Smooth muscle cell (in vitro differentiated cells): Measurements from ENCODE around the gene CLSTN1. TPM values are rescaled to one million over a fixed set of nuclear protein-coding genes. Genes with fewer than 3 reads are reported as not detected.

ENCODE experiments used
- DNase-seq: peaks from one replicate; lab custom pipeline; 2025; ENCODE audit not compliant: unreplicated experiment; lab: John Stamatoyannopoulos, UW
- H2AFZ ChIP-seq: fragments of 200-600 bp; sonication (generic); 2 replicates; pipeline ENCODE4 v1.6.0; 2016; ENCODE audit warnings: antibody characterized with exemption, low read depth, mild to moderate bottlenecking
- H3F3A ChIP-seq: fragments of 200-600 bp; sonication (generic); 2 replicates; pipeline ENCODE4 v1.6.0; 2017; ENCODE audit warnings: antibody characterized with exemption, low read depth
- H3K27ac ChIP-seq: fragments of 200-600 bp; sonication (generic); 2 replicates; pipeline ENCODE4 v1.5.1; 2016; ENCODE audit warnings: low read depth, mild to moderate bottlenecking
- H3K27me3 ChIP-seq: fragments of 200-600 bp; sonication (generic); 2 replicates; pipeline ENCODE4 v1.6.1; 2016; ENCODE audit warnings: low read depth, mild to moderate bottlenecking
- H3K36me3 ChIP-seq: fragments of 200-600 bp; sonication (generic); 2 replicates; pipeline ENCODE4 v1.5.1; 2016; ENCODE audit warnings: low read depth
- H3K4me1 ChIP-seq: fragments of 200-600 bp; sonication (generic); 2 replicates; pipeline ENCODE4 v1.5.1; 2016; ENCODE audit warnings: low read depth
- H3K4me2 ChIP-seq: fragments of 200-600 bp; sonication (generic); 2 replicates; pipeline ENCODE4 v1.6.0; 2016; ENCODE audit warnings: mild to moderate bottlenecking
- H3K4me3 ChIP-seq: fragments of 200-600 bp; sonication (generic); 2 replicates; pipeline ENCODE4 v1.5.1; 2016; ENCODE audit warnings: mild to moderate bottlenecking
- H3K79me2 ChIP-seq: fragments of 200-600 bp; sonication (generic); 2 replicates; pipeline ENCODE4 v1.6.0; 2016; ENCODE audit warnings: low read depth, mild to moderate bottlenecking
- H3K9ac ChIP-seq: fragments of 200-600 bp; sonication (generic); 2 replicates; pipeline ENCODE4 v1.6.0; 2016; ENCODE audit warnings: low read depth
- H3K9me3 ChIP-seq: fragments of 200-600 bp; sonication (generic); replicated peaks from 2 replicates; pipeline ENCODE4 v1.5.1; 2016; ENCODE audit warnings: low read depth
- H4K20me1 ChIP-seq: fragments of 200-600 bp; sonication (generic); 2 replicates; pipeline ENCODE4 v1.6.0; 2016; ENCODE audit warnings: low read depth
- whole genome bisulfite sequencing: methylation state at CpG from one replicate; pipeline ENCODE4 v1.1.7; 2016; ENCODE audit warnings: low lambda C conversion rate; 5-methylcytosine and 5-hydroxymethylcytosine counted together
- polyA plus RNA-seq: library from polyadenylated mRNA; unstranded; fragments of >200 nt; fragmentation: Nextera tagmentation; extraction: Ambion mirVana; gene quantifications from 2 replicates; pipeline ENCODE4 v1.2.1, GENCODE V29; 2016
- total RNA-seq: library from RNA; depleted of rRNA; stranded (reverse); fragments of >200 nt; gene quantifications from 2 replicates; pipeline ENCODE4 v1.2.3, GENCODE V29; 2014
- TF ChIP-seq, protein P1 (sequence below): fragments of 200-600 bp; sonication (generic); IDR thresholded peaks from 2 replicates; pipeline ENCODE4 v1.5.1; 2017; ENCODE audit warnings: borderline replicate concordance, mild to moderate bottlenecking, antibody characterized with exemption; ENCODE audit not compliant: insufficient read depth, poor library complexity, severe bottlenecking

Gene CLSTN1
- total and polyA plus RNA-seq, 2 experiments from 2014 or later: 51.3 to 83.5 TPM

- WGBS: 89% methylated on average over 20 of the region's 20 CpGs
- H4K20me1 ChIP-seq: peaks cover 45% of the 10 kb centered on the region
- no peaks in the 10 kb centered on the region for H3K27me3 ChIP-seq
- no peak overlapping the region for H2AFZ ChIP-seq
- H3K9ac ChIP-seq: no peak overlapping the region
- H3K9me3 ChIP-seq: no peaks in the 10 kb centered on the region
- TF ChIP-seq, protein P1, sequence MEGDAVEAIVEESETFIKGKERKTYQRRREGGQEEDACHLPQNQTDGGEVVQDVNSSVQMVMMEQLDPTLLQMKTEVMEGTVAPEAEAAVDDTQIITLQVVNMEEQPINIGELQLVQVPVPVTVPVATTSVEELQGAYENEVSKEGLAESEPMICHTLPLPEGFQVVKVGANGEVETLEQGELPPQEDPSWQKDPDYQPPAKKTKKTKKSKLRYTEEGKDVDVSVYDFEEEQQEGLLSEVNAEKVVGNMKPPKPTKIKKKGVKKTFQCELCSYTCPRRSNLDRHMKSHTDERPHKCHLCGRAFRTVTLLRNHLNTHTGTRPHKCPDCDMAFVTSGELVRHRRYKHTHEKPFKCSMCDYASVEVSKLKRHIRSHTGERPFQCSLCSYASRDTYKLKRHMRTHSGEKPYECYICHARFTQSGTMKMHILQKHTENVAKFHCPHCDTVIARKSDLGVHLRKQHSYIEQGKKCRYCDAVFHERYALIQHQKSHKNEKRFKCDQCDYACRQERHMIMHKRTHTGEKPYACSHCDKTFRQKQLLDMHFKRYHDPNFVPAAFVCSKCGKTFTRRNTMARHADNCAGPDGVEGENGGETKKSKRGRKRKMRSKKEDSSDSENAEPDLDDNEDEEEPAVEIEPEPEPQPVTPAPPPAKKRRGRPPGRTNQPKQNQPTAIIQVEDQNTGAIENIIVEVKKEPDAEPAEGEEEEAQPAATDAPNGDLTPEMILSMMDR: no peak
- no peak for DNase-seq
- H3K4me2 ChIP-seq: no peak overlapping the region
- no peak overlapping the region for H3K27ac ChIP-seq
- no peaks in the 10 kb centered on the region for H3K4me1 ChIP-seq
- H3K36me3 ChIP-seq: no peaks in the 10 kb centered on the region
- no peaks in the 10 kb centered on the region for H3F3A ChIP-seq
- peaks cover 29% of the 10 kb centered on the region for H3K79me2 ChIP-seq
- H3K4me3 ChIP-seq: no peak overlapping the region
Measured at GRCh38 chr1:9774712-9775679, 48.8 kb downstream of the CLSTN1 start.

DNA sequence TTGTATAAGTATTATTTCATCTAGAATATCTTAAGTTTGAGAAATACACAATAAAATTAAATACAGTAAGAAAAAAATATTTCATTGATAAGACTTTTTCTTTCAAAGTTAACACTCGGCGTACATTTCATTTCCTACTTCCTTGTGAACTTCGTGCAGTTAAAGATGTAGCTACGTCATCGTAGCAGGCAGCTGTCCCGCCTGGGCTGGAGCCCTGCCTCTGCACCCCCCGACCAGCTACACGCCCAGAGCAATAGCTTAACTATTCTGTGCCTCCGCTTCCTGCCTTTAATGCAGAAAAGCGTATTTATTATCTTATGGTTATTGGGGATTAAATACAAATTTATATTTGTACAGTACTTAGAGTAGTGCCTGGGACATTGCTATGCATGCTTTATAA is 53.5 kb downstream of the CLSTN1 start:
- Histone ChIP-seq H2AFZ (no peak overlapping the region), H3K79me2 (peaks cover 13% of the 10 kb centered on the region)
- 96% methylated on average over 10 of the region's 10 CpGs for WGBS

GRCh38 chr1:9768983-9769382 is 54.8 kb downstream of the CLSTN1 start:
- H3F3A ChIP-seq: peaks cover 11% of the 10 kb centered on the region
- H3K4me2 ChIP-seq: no peak overlapping the region
- no peak overlapping the region for H3K27ac ChIP-seq
- TF ChIP-seq, protein P1: no peak
- no peak overlapping the region for H3K4me3 ChIP-seq
- H3K9me3 ChIP-seq: no peaks in the 10 kb centered on the region
- peaks cover 3% of the 10 kb centered on the region for H3K4me1 ChIP-seq
- H3K9ac ChIP-seq: no peak overlapping the region
- peaks cover 10% of the 10 kb centered on the region for H3K79me2 ChIP-seq
- H3K27me3 ChIP-seq: no peaks in the 10 kb centered on the region
- peaks cover 42% of the 10 kb centered on the region for H4K20me1 ChIP-seq
- WGBS: 86% methylated on average over 2 of the region's 3 CpGs
- no peak for DNase-seq
- no peaks in the 10 kb centered on the region for H3K36me3 ChIP-seq
- H2AFZ ChIP-seq: no peak overlapping the region

More for the DNA sequence above, 53.5 kb downstream of the CLSTN1 start:
- TF ChIP-seq, protein P1: no peak
- peaks cover 3% of the 10 kb centered on the region for H3K4me1 ChIP-seq
- no peak overlapping the region for H3K4me3 ChIP-seq
- H3K4me2 ChIP-seq: no peak overlapping the region
- no peaks in the 10 kb centered on the region for H3K9me3 ChIP-seq
- DNase-seq: no peak
- no peak overlapping the region for H3K9ac ChIP-seq
- H3K27ac ChIP-seq: no peak overlapping the region
- H4K20me1 ChIP-seq: peaks cover 30% of the 10 kb centered on the region
- H3K36me3 ChIP-seq: no peaks in the 10 kb centered on the region
- H3F3A ChIP-seq: peaks cover 11% of the 10 kb centered on the region
- H3K27me3 ChIP-seq: no peaks in the 10 kb centered on the region
